ENCODE results near the gene C5orf58. TPM values are rescaled to one million over a fixed set of nuclear protein-coding genes. Genes with fewer than 3 reads are reported as not detected.
A peak's percentile ranks its signal among the peaks of the same experiment; 100 is the strongest.
"Not testable (repeated sequence)": the region's sequence is repeated elsewhere in the genome, so short reads cannot be mapped to it uniquely, and the experiment has no call there.

The C5orf58 gene
- total RNA-seq, 1 donor from 2014 or later, result not detected

- H3K9me3 Mint-ChIP-seq, result no peaks in the 10 kb centered on the region
These were observed 6.1 kb upstream of the C5orf58 start for GRCh38 chr5:170226661-170227060.

GRCh38 chr5:170228762-170229435 lies 3.9 kb upstream of the C5orf58 start:
- Mint-ChIP-seq H3K9me3 (no peaks in the 10 kb centered on the region), H3K36me3 (ENCODE audit: low read depth) (no peaks in the 10 kb centered on the region), H3K27me3 (ENCODE audit: low read depth) (no peaks in the 10 kb centered on the region), H3K4me3 (ENCODE audit: low read depth) (no peak overlapping the region), H3K27ac (no peak overlapping the region), H3K4me1 (ENCODE audit: low read depth) (peaks cover 3% of the 10 kb centered on the region)
- intact Hi-C loops (cut with micrococcal nuclease), result no loop called here
- no peak for DNase-seq (ENCODE audit: low spot score)

More at GRCh38 chr5:170226661-170227060, 6.1 kb upstream of the C5orf58 start:
- Mint-ChIP-seq H3K36me3 (ENCODE audit: low read depth) (no peaks in the 10 kb centered on the region), H3K4me1 (ENCODE audit: low read depth) (peaks cover 3% of the 10 kb centered on the region), H3K27me3 (ENCODE audit: low read depth) (no peaks in the 10 kb centered on the region), H3K27ac (no peak overlapping the region), H3K4me3 (ENCODE audit: low read depth) (no peak overlapping the region)
- DNase-seq (ENCODE audit: low spot score), result no peak
- intact Hi-C loops (cut with micrococcal nuclease), result loop anchor here (1.0 to 2.0 kb wide), 3 partner anchors 40 to 194 kb away; no protein-coding TSS in a partner anchor

- intact Hi-C loops (cut with micrococcal nuclease), result no loop called here
- Mint-ChIP-seq H3K27me3 (ENCODE audit: low read depth) (no peaks in the 10 kb centered on the region), H3K4me1 (ENCODE audit: low read depth) (peaks cover 5% of the 10 kb centered on the region), H3K36me3 (ENCODE audit: low read depth) (peaks cover 15% of the 10 kb centered on the region), H3K9me3 (no peaks in the 10 kb centered on the region), H3K4me3 (ENCODE audit: low read depth) (no peak overlapping the region), H3K27ac (no peak overlapping the region)
- no peak for DNase-seq (ENCODE audit: low spot score)
These were observed 640 bp downstream of the C5orf58 start for GRCh38 chr5:170233358-170233892.

- H3K4me1 Mint-ChIP-seq (ENCODE audit: low read depth), result peaks cover 8% of the 10 kb centered on the region
- intact Hi-C loops (cut with micrococcal nuclease), result no loop called here
- no peak for DNase-seq (ENCODE audit: low spot score)
- H3K4me3 Mint-ChIP-seq (ENCODE audit: low read depth), result no peak overlapping the region
- H3K27me3 Mint-ChIP-seq (ENCODE audit: low read depth), result no peaks in the 10 kb centered on the region
- no peaks in the 10 kb centered on the region for H3K9me3 Mint-ChIP-seq
- peaks cover 24% of the 10 kb centered on the region for H3K36me3 Mint-ChIP-seq (ENCODE audit: low read depth)
- H3K27ac Mint-ChIP-seq, result no peak overlapping the region
These were observed 3.4 kb downstream of the C5orf58 start for GRCh38 chr5:170235876-170236864.

GRCh38 chr5:170238456-170239196 lies 5.8 kb downstream of the C5orf58 start:
- H3K4me1 Mint-ChIP-seq (ENCODE audit: low read depth), result peaks cover 8% of the 10 kb centered on the region
- no peak for DNase-seq (ENCODE audit: low spot score)
- H3K27ac Mint-ChIP-seq, result no peak overlapping the region
- H3K27me3 Mint-ChIP-seq (ENCODE audit: low read depth), result no peaks in the 10 kb centered on the region
- intact Hi-C loops (cut with micrococcal nuclease), result loop anchor here (1.0 kb wide), 1 partner anchor 11 kb away; no protein-coding TSS in a partner anchor
- no peak overlapping the region for H3K4me3 Mint-ChIP-seq (ENCODE audit: low read depth)
- no peaks in the 10 kb centered on the region for H3K9me3 Mint-ChIP-seq
- H3K36me3 Mint-ChIP-seq (ENCODE audit: low read depth), result peaks cover 24% of the 10 kb centered on the region

GRCh38 chr5:170245436-170245835 lies 12.7 kb downstream of the C5orf58 start:
- peaks cover 59% of the 10 kb centered on the region for H3K36me3 Mint-ChIP-seq (ENCODE audit: low read depth)
- H3K9me3 Mint-ChIP-seq, result peaks cover 19% of the 10 kb centered on the region
- DNase-seq (ENCODE audit: low spot score); H3K27me3 Mint-ChIP-seq (ENCODE audit: low read depth); H3K4me1 Mint-ChIP-seq (ENCODE audit: low read depth); H3K27ac Mint-ChIP-seq; H3K4me3 Mint-ChIP-seq (ENCODE audit: low read depth); intact Hi-C loops (cut with micrococcal nuclease): not testable (repeated sequence)

- Mint-ChIP-seq H3K9me3 (peaks cover 19% of the 10 kb centered on the region), H3K4me3 (ENCODE audit: low read depth) (no peak overlapping the region), H3K4me1 (ENCODE audit: low read depth) (peaks cover 7% of the 10 kb centered on the region), H3K27me3 (ENCODE audit: low read depth) (no peaks in the 10 kb centered on the region), H3K27ac (no peak overlapping the region), H3K36me3 (ENCODE audit: low read depth) (peaks cover 68% of the 10 kb centered on the region)
- DNase-seq (ENCODE audit: low spot score), result no peak
- intact Hi-C loops (cut with micrococcal nuclease), result no loop called here
These were observed 13.5 kb downstream of the C5orf58 start for GRCh38 chr5:170246126-170246870.

GRCh38 chr5:170247363-170247762 lies 14.6 kb downstream of the C5orf58 start:
- DNase-seq (ENCODE audit: low spot score), result no peak
- H3K27ac Mint-ChIP-seq, result no peak overlapping the region
- H3K9me3 Mint-ChIP-seq, result peaks cover 19% of the 10 kb centered on the region
- H3K4me1 Mint-ChIP-seq (ENCODE audit: low read depth), result peaks cover 7% of the 10 kb centered on the region
- no peaks in the 10 kb centered on the region for H3K27me3 Mint-ChIP-seq (ENCODE audit: low read depth)
- H3K4me3 Mint-ChIP-seq (ENCODE audit: low read depth), result no peak overlapping the region
- intact Hi-C loops (cut with micrococcal nuclease), result no loop called here
- H3K36me3 Mint-ChIP-seq (ENCODE audit: low read depth), result peaks cover 78% of the 10 kb centered on the region

- Mint-ChIP-seq H3K27me3 (ENCODE audit: low read depth) (no peaks in the 10 kb centered on the region), H3K27ac (peak overlapping the region; percentile 55), H3K4me1 (ENCODE audit: low read depth) (peaks cover 7% of the 10 kb centered on the region), H3K9me3 (peaks cover 19% of the 10 kb centered on the region), H3K4me3 (ENCODE audit: low read depth) (no peak overlapping the region), H3K36me3 (ENCODE audit: low read depth) (peaks cover 88% of the 10 kb centered on the region)
- DNase-seq (ENCODE audit: low spot score), result no peak
- intact Hi-C loops (cut with micrococcal nuclease), result no loop called here
These were observed 15.6 kb downstream of the C5orf58 start for GRCh38 chr5:170248172-170248930.

GRCh38 chr5:170248931-170249227 lies 16.1 kb downstream of the C5orf58 start:
- not testable (repeated sequence) for DNase-seq (ENCODE audit: low spot score); H3K27ac Mint-ChIP-seq; H3K4me3 Mint-ChIP-seq (ENCODE audit: low read depth); H3K27me3 Mint-ChIP-seq (ENCODE audit: low read depth)
- peaks cover 93% of the 10 kb centered on the region for H3K36me3 Mint-ChIP-seq (ENCODE audit: low read depth)
- peaks cover 19% of the 10 kb centered on the region for H3K9me3 Mint-ChIP-seq
- intact Hi-C loops (cut with micrococcal nuclease), result loop anchor here (1.0 kb wide), 1 partner anchor 11 kb away; no protein-coding TSS in a partner anchor
- H3K4me1 Mint-ChIP-seq (ENCODE audit: low read depth), result peaks cover 12% of the 10 kb centered on the region

GRCh38 chr5:170249355-170249754 lies 16.6 kb downstream of the C5orf58 start:
- no peaks in the 10 kb centered on the region for H3K27me3 Mint-ChIP-seq (ENCODE audit: low read depth)
- DNase-seq (ENCODE audit: low spot score), result no peak
- H3K9me3 Mint-ChIP-seq, result peaks cover 19% of the 10 kb centered on the region
- no peak overlapping the region for H3K4me3 Mint-ChIP-seq (ENCODE audit: low read depth)
- intact Hi-C loops (cut with micrococcal nuclease), result loop anchor here (1.0 kb wide), 1 partner anchor 11 kb away; no protein-coding TSS in a partner anchor
- H3K36me3 Mint-ChIP-seq (ENCODE audit: low read depth), result peaks cover 97% of the 10 kb centered on the region
- H3K4me1 Mint-ChIP-seq (ENCODE audit: low read depth), result peaks cover 17% of the 10 kb centered on the region
- H3K27ac Mint-ChIP-seq, result no peak overlapping the region

All from activated T-helper 2 cell treated with anti-CD3 and anti-CD28 coated beads, Interferon-gamma antibody, Interleukin-2, Interleukin-4, amounts not matched to agents 10 μg/mL and 5 μg/mL and 100 μg/mL, durations not matched to agents 14 hours and 24 hours and 36 hours (primary cell).